ENCODE measurements around the gene RBFOX2.
"Not testable (repeated sequence)": the region's sequence is repeated elsewhere in the genome, so short reads cannot be mapped to it uniquely, and the experiment has no call there.

RBFOX2 gene

GRCh38 chr22:35712672-35713071 is 316.0 kb downstream of the RBFOX2 start:
- Histone ChIP-seq H3K27me3 (ENCODE audit: control insufficient read depth, insufficient read depth, low read length) (no peaks in the 10 kb centered on the region), H3K9me3 (ENCODE audit: control insufficient read depth, insufficient read depth, low read length) (no peaks in the 10 kb centered on the region), H3K4me3 (ENCODE audit: low read depth, low read length) (no peak overlapping the region), H3K9ac (ENCODE audit: low read depth, low read length) (no peak overlapping the region), H3K4me1 (ENCODE audit: control insufficient read depth, insufficient read depth, low read length) (no peaks in the 10 kb centered on the region), H3K36me3 (ENCODE audit: control insufficient read depth, insufficient read depth, low read length) (no peaks in the 10 kb centered on the region)

DNA sequence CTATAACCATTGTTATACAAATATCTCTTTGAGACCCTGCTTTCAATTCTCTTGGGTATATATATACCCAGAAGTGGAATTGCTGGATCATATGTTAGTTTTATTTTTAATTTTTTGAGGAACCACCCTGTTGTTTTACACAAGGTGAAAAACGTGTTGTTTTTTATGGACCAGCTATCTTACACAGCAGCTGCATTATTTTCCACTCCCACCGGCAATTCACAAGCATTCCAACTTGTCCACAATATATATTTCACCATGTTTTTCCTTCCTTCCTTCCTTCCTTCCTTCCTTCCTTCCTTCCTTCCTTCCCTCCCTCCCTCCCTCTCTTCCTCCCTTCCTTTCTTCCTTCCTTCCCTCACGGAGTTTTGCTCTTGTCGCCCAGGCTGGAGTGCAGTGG is 317.3 kb downstream of the RBFOX2 start:
- Histone ChIP-seq H3K9ac (ENCODE audit: low read depth, low read length) (no peak overlapping the region), H3K36me3 (ENCODE audit: control insufficient read depth, insufficient read depth, low read length) (no peaks in the 10 kb centered on the region), H3K9me3 (ENCODE audit: control insufficient read depth, insufficient read depth, low read length) (no peaks in the 10 kb centered on the region), H3K4me1 (ENCODE audit: control insufficient read depth, insufficient read depth, low read length) (no peaks in the 10 kb centered on the region), H3K4me3 (ENCODE audit: low read depth, low read length) (no peak overlapping the region), H3K27me3 (ENCODE audit: control insufficient read depth, insufficient read depth, low read length) (no peaks in the 10 kb centered on the region)

DNA sequence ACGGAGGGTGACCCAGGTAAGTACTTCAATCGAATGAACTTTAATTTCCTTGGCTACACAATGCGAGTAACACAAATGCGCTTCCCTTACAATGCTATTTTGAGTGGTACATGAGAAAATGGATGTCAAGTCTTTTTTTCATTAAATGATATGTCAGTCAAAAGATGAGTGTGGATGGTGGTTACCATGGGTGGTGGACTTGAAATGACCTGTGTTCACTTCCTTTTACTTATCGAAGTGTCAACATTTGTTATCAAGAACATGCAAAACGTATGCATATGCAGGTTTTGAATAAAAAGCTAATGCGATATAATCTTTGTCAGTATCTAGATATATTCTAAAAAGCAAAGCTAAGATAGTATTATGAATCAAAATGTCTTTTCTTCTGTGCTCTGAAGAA is 319.7 kb downstream of the RBFOX2 start:
- Histone ChIP-seq H3K36me3 (ENCODE audit: control insufficient read depth, insufficient read depth, low read length) (no peaks in the 10 kb centered on the region), H3K4me1 (ENCODE audit: control insufficient read depth, insufficient read depth, low read length) (no peaks in the 10 kb centered on the region), H3K9ac (ENCODE audit: low read depth, low read length) (no peak overlapping the region), H3K27me3 (ENCODE audit: control insufficient read depth, insufficient read depth, low read length) (no peaks in the 10 kb centered on the region), H3K9me3 (ENCODE audit: control insufficient read depth, insufficient read depth, low read length) (no peaks in the 10 kb centered on the region), H3K4me3 (ENCODE audit: low read depth, low read length) (no peak overlapping the region)

DNA sequence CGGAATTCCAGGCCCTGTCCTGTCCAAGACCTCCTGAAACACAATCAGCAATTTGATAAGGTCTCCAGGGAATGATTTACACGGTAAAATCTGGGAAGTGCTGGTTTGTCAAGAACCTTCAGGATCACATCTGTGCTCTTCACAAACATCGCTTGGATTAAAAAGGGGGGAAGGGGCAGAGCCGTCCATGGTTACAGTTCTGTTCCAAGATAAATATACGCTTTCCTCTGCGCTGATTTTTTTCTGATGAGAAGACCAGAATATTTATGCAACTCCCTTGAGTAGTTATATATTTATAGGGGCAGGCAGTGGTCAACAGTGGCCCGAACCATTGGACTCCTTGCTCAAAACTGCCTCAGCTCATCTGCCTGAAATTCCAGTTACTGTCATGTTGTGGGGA is 320.2 kb downstream of the RBFOX2 start:
- Histone ChIP-seq H3K4me1 (ENCODE audit: control insufficient read depth, insufficient read depth, low read length) (no peaks in the 10 kb centered on the region), H3K4me3 (ENCODE audit: low read depth, low read length) (no peak overlapping the region), H3K36me3 (ENCODE audit: control insufficient read depth, insufficient read depth, low read length) (no peaks in the 10 kb centered on the region), H3K9me3 (ENCODE audit: control insufficient read depth, insufficient read depth, low read length) (no peaks in the 10 kb centered on the region), H3K27me3 (ENCODE audit: control insufficient read depth, insufficient read depth, low read length) (no peaks in the 10 kb centered on the region), H3K9ac (ENCODE audit: low read depth, low read length) (no peak overlapping the region)

- H3K4me3 ChIP-seq (ENCODE audit: low read depth, low read length) = no peak overlapping the region
- no peak overlapping the region for H3K9ac ChIP-seq (ENCODE audit: low read depth, low read length)
- H3K27me3 ChIP-seq (ENCODE audit: control insufficient read depth, insufficient read depth, low read length) = no peaks in the 10 kb centered on the region
- no peaks in the 10 kb centered on the region for H3K9me3 ChIP-seq (ENCODE audit: control insufficient read depth, insufficient read depth, low read length)
- no peaks in the 10 kb centered on the region for H3K36me3 ChIP-seq (ENCODE audit: control insufficient read depth, insufficient read depth, low read length)
- no peaks in the 10 kb centered on the region for H3K4me1 ChIP-seq (ENCODE audit: control insufficient read depth, insufficient read depth, low read length)
Observed at GRCh38 chr22:35705141-35705540, 323.5 kb downstream of the RBFOX2 start.

- Histone ChIP-seq H3K4me1 (ENCODE audit: control insufficient read depth, insufficient read depth, low read length) (no peaks in the 10 kb centered on the region), H3K9ac (ENCODE audit: low read depth, low read length) (no peak overlapping the region), H3K27me3 (ENCODE audit: control insufficient read depth, insufficient read depth, low read length) (no peaks in the 10 kb centered on the region), H3K9me3 (ENCODE audit: control insufficient read depth, insufficient read depth, low read length) (no peaks in the 10 kb centered on the region), H3K36me3 (ENCODE audit: control insufficient read depth, insufficient read depth, low read length) (no peaks in the 10 kb centered on the region), H3K4me3 (ENCODE audit: low read depth, low read length) (no peak overlapping the region)
Observed at GRCh38 chr22:35703861-35704584, 324.6 kb downstream of the RBFOX2 start.

DNA sequence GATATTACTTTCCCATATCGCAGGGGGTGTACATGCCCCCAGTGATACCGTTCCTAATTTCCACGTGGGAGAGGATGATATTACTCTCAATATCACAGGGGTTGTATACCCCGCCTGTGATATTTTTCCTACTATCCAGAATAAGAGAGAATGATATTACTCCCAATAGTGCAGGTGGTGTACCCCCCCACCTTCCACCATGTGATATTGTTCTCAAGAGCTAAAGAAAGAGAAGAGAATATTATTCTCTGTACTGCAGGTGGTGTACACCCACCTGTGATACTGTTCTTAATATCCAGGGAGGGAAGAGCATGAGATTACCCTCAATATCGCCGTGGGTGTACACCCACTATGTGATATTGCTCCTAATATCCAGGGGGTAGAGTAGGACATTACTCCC is 328.8 kb downstream of the RBFOX2 start:
- H3K36me3 ChIP-seq (ENCODE audit: control insufficient read depth, insufficient read depth, low read length); H3K9ac ChIP-seq (ENCODE audit: low read depth, low read length); H3K27me3 ChIP-seq (ENCODE audit: control insufficient read depth, insufficient read depth, low read length); H3K4me1 ChIP-seq (ENCODE audit: control insufficient read depth, insufficient read depth, low read length); H3K4me3 ChIP-seq (ENCODE audit: low read depth, low read length); H3K9me3 ChIP-seq (ENCODE audit: control insufficient read depth, insufficient read depth, low read length): not testable (repeated sequence)

- H3K4me1 ChIP-seq (ENCODE audit: control insufficient read depth, insufficient read depth, low read length) = no peaks in the 10 kb centered on the region
- H3K9ac ChIP-seq (ENCODE audit: low read depth, low read length) = no peak overlapping the region
- H3K36me3 ChIP-seq (ENCODE audit: control insufficient read depth, insufficient read depth, low read length) = no peaks in the 10 kb centered on the region
- H3K4me3 ChIP-seq (ENCODE audit: low read depth, low read length) = no peak overlapping the region
- H3K27me3 ChIP-seq (ENCODE audit: control insufficient read depth, insufficient read depth, low read length) = no peaks in the 10 kb centered on the region
- no peaks in the 10 kb centered on the region for H3K9me3 ChIP-seq (ENCODE audit: control insufficient read depth, insufficient read depth, low read length)
Observed at GRCh38 chr22:35697142-35697541, 331.5 kb downstream of the RBFOX2 start.

DNA sequence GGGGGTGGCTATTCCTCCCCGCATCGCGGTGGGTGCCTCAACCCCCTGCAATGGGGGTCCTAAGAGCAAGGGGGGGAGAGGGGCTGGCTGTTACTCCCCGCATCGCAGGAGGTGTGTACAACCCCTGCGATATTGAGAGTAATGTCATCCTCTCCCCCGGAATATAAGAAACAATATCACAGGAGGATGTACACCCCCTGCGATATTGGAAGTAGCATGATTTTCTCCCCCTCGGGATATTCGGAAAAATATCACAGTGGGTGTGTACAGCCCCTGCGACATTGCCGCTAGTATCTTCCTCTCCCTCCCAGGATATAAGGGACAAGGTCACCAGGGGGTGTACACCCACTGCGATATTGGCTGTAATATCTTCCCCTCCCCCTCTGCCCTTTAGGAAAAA is 333.4 kb downstream of the RBFOX2 start:
- Histone ChIP-seq H3K9me3 (ENCODE audit: control insufficient read depth, insufficient read depth, low read length) (no peaks in the 10 kb centered on the region), H3K4me1 (ENCODE audit: control insufficient read depth, insufficient read depth, low read length) (no peaks in the 10 kb centered on the region), H3K9ac (ENCODE audit: low read depth, low read length) (no peak overlapping the region), H3K36me3 (ENCODE audit: control insufficient read depth, insufficient read depth, low read length) (no peaks in the 10 kb centered on the region), H3K27me3 (ENCODE audit: control insufficient read depth, insufficient read depth, low read length) (no peaks in the 10 kb centered on the region), H3K4me3 (ENCODE audit: low read depth, low read length) (no peak overlapping the region)

GRCh38 chr22:35690001-35690400 is 338.6 kb downstream of the RBFOX2 start:
- Histone ChIP-seq H3K9me3 (ENCODE audit: control insufficient read depth, insufficient read depth, low read length) (no peaks in the 10 kb centered on the region), H3K27me3 (ENCODE audit: control insufficient read depth, insufficient read depth, low read length) (no peaks in the 10 kb centered on the region), H3K9ac (ENCODE audit: low read depth, low read length) (no peak overlapping the region), H3K36me3 (ENCODE audit: control insufficient read depth, insufficient read depth, low read length) (no peaks in the 10 kb centered on the region), H3K4me3 (ENCODE audit: low read depth, low read length) (no peak overlapping the region), H3K4me1 (ENCODE audit: control insufficient read depth, insufficient read depth, low read length) (no peaks in the 10 kb centered on the region)

- H3K4me3 ChIP-seq (ENCODE audit: low read depth, low read length) = no peak overlapping the region
- no peaks in the 10 kb centered on the region for H3K36me3 ChIP-seq (ENCODE audit: control insufficient read depth, insufficient read depth, low read length)
- no peaks in the 10 kb centered on the region for H3K27me3 ChIP-seq (ENCODE audit: control insufficient read depth, insufficient read depth, low read length)
- H3K9me3 ChIP-seq (ENCODE audit: control insufficient read depth, insufficient read depth, low read length) = no peaks in the 10 kb centered on the region
- H3K4me1 ChIP-seq (ENCODE audit: control insufficient read depth, insufficient read depth, low read length) = no peaks in the 10 kb centered on the region
- H3K9ac ChIP-seq (ENCODE audit: low read depth, low read length) = no peak overlapping the region
Observed at GRCh38 chr22:35688913-35689675, 339.5 kb downstream of the RBFOX2 start.
